Measurements from ENCODE around the gene CELF2. TPM values are rescaled to one million over a fixed set of nuclear protein-coding genes. Genes with fewer than 3 reads are reported as not detected.
"Not testable (repeated sequence)": the region's sequence is repeated elsewhere in the genome, so short reads cannot be mapped to it uniquely, and the experiment has no call there.

The CELF2 gene
- polyA plus RNA-seq (2012; ENCODE audit: insufficient read depth, insufficient read length): 70.3 TPM

- H3K4me3 ChIP-seq (ENCODE audit: low read length): peak within 1 kb of the TSS; percentile 53
- DNase-seq (ENCODE audit: low read depth, low spot score): peak; percentile 32
These were observed at the start of gene CELF2 for GRCh38 chr10:11017570-11018431. TSS of gene CELF2 (plus strand) at chr10:11017872. CDS start at chr10:11018090, 218 bp downstream.

GRCh38 chr10:10968257-10968588 is 49.4 kb upstream of the CELF2 start:
- no peak overlapping the region for H3K4me3 ChIP-seq (ENCODE audit: low read length)
- no peak for DNase-seq (ENCODE audit: low read depth, low spot score)

GRCh38 chr10:10973310-10973709 is 44.4 kb upstream of the CELF2 start:
- no peak overlapping the region for H3K4me3 ChIP-seq (ENCODE audit: low read length)
- DNase-seq (ENCODE audit: low read depth, low spot score): no peak

GRCh38 chr10:10975647-10976046 is 42.0 kb upstream of the CELF2 start:
- no peak overlapping the region for H3K4me3 ChIP-seq (ENCODE audit: low read length)
- DNase-seq (ENCODE audit: low read depth, low spot score): no peak

GRCh38 chr10:10976652-10977051 is 41.0 kb upstream of the CELF2 start:
- no peak overlapping the region for H3K4me3 ChIP-seq (ENCODE audit: low read length)
- DNase-seq (ENCODE audit: low read depth, low spot score): no peak

GRCh38 chr10:10977226-10977956 is 40.3 kb upstream of the CELF2 start:
- DNase-seq (ENCODE audit: low read depth, low spot score): no peak
- H3K4me3 ChIP-seq (ENCODE audit: low read length): no peak overlapping the region

GRCh38 chr10:10977978-10978377 is 39.7 kb upstream of the CELF2 start:
- no peak overlapping the region for H3K4me3 ChIP-seq (ENCODE audit: low read length)
- no peak for DNase-seq (ENCODE audit: low read depth, low spot score)

- no peak for DNase-seq (ENCODE audit: low read depth, low spot score)
These were observed 32.3 kb upstream of the CELF2 start for GRCh38 chr10:10985361-10985760.

GRCh38 chr10:10986606-10987005 is 31.1 kb upstream of the CELF2 start:
- DNase-seq (ENCODE audit: low read depth, low spot score): no peak
- no peak overlapping the region for H3K4me3 ChIP-seq (ENCODE audit: low read length)

More at GRCh38 chr10:10985361-10985760, 32.3 kb upstream of the CELF2 start:
- H3K4me3 ChIP-seq (ENCODE audit: low read length): no peak overlapping the region

GRCh38 chr10:10987111-10987510 is 30.6 kb upstream of the CELF2 start:
- no peak for DNase-seq (ENCODE audit: low read depth, low spot score)
- no peak overlapping the region for H3K4me3 ChIP-seq (ENCODE audit: low read length)

GRCh38 chr10:10989669-10990068 is 28.0 kb upstream of the CELF2 start:
- no peak overlapping the region for H3K4me3 ChIP-seq (ENCODE audit: low read length)
- DNase-seq (ENCODE audit: low read depth, low spot score): no peak

GRCh38 chr10:10991144-10991543 is 26.5 kb upstream of the CELF2 start:
- H3K4me3 ChIP-seq (ENCODE audit: low read length): no peak overlapping the region
- DNase-seq (ENCODE audit: low read depth, low spot score): no peak

GRCh38 chr10:10992072-10992471 is 25.6 kb upstream of the CELF2 start:
- no peak overlapping the region for H3K4me3 ChIP-seq (ENCODE audit: low read length)
- DNase-seq (ENCODE audit: low read depth, low spot score): no peak

GRCh38 chr10:10992961-10993714 is 24.5 kb upstream of the CELF2 start:
- DNase-seq (ENCODE audit: low read depth, low spot score): no peak
- H3K4me3 ChIP-seq (ENCODE audit: low read length): no peak overlapping the region

- no peak for DNase-seq (ENCODE audit: low read depth, low spot score)
- no peak overlapping the region for H3K4me3 ChIP-seq (ENCODE audit: low read length)
These were observed 23.9 kb upstream of the CELF2 start for GRCh38 chr10:10993785-10994184.

- no peak overlapping the region for H3K4me3 ChIP-seq (ENCODE audit: low read length)
- no peak for DNase-seq (ENCODE audit: low read depth, low spot score)
These were observed 23.3 kb upstream of the CELF2 start for GRCh38 chr10:10994360-10994759.

GRCh38 chr10:10995120-10995519 is 22.6 kb upstream of the CELF2 start:
- DNase-seq (ENCODE audit: low read depth, low spot score): no peak
- H3K4me3 ChIP-seq (ENCODE audit: low read length): no peak overlapping the region

GRCh38 chr10:10996966-10997620 is 20.6 kb upstream of the CELF2 start:
- DNase-seq (ENCODE audit: low read depth, low spot score): no peak
- H3K4me3 ChIP-seq (ENCODE audit: low read length): no peak overlapping the region

GRCh38 chr10:10999501-10999900 is 18.2 kb upstream of the CELF2 start:
- not testable (repeated sequence) for DNase-seq (ENCODE audit: low read depth, low spot score); H3K4me3 ChIP-seq (ENCODE audit: low read length)

All from Jurkat, Clone E6-1 (cell line).